SK-N-SH treated with all-trans-retinoic acid at 6 μM for 48 hours (cell line): ENCODE data around the gene CNPY3.

Experiments used
- ATAC-seq: fragments of 200-7000 bp; cut with Tn5 transposase; 3 replicates; pipeline ENCODE4 v1.9.1; 2020; ENCODE audit warnings: mild to moderate bottlenecking, moderate library complexity
- ARNTL ChIP-seq: fragments of 450-650 bp; formaldehyde crosslinking; IDR thresholded peaks from 2 replicates; pipeline ENCODE4 v1.5.0; 2020; ENCODE audit warnings: low read depth, mild to moderate bottlenecking, moderate library complexity, borderline replicate concordance
- BACH2 ChIP-seq: fragments of 250-450 bp; sonication (Bioruptor Pico); IDR thresholded peaks from 2 replicates; pipeline ENCODE4 v1.9.0; 2021; ENCODE audit warnings: mild to moderate bottlenecking, borderline replicate concordance
- CREB5 ChIP-seq: fragments of 250-450 bp; sonication (Bioruptor Pico); IDR thresholded peaks from 2 replicates; pipeline ENCODE4 v1.5.1; 2020; ENCODE audit warnings: low read depth, mild to moderate bottlenecking, moderate library complexity
- CSDC2 ChIP-seq: fragments of 250-450 bp; sonication (Bioruptor Pico); IDR thresholded peaks from 2 replicates; pipeline ENCODE4 v1.5.0; 2020; ENCODE audit warnings: mild to moderate bottlenecking, moderate library complexity
- CSRNP3 ChIP-seq: fragments of 250-450 bp; sonication (Bioruptor Pico); IDR thresholded peaks from 2 replicates; pipeline ENCODE4 v1.5.1; 2021; ENCODE audit warnings: mild to moderate bottlenecking, moderate library complexity
- ESRRG ChIP-seq: fragments of 250-450 bp; sonication (Bioruptor Pico); IDR thresholded peaks from 2 replicates; pipeline ENCODE4 v1.6.1; 2021; ENCODE audit warnings: mild to moderate bottlenecking
- OSR1 ChIP-seq: fragments of 250-450 bp; sonication (Bioruptor Pico); IDR thresholded peaks from 2 replicates; pipeline ENCODE4 v1.8.0; 2022; ENCODE audit warnings: moderate library complexity, mild to moderate bottlenecking, inconsistent platforms
- POU6F1 ChIP-seq: fragments of 250-450 bp; sonication (Bioruptor Pico); IDR thresholded peaks from 2 replicates; pipeline ENCODE4 v1.8.0; 2021; ENCODE audit warnings: low read depth, mild to moderate bottlenecking, moderate library complexity, borderline replicate concordance
- PPARA ChIP-seq: fragments of 250-450 bp; sonication (Bioruptor Pico); IDR thresholded peaks from 2 replicates; pipeline ENCODE4 v1.5.0; 2020; ENCODE audit warnings: mild to moderate bottlenecking, borderline replicate concordance
- RARB ChIP-seq: fragments of 250-450 bp; sonication (Bioruptor Pico); IDR thresholded peaks from 2 replicates; pipeline ENCODE4 v1.8.0; 2021; ENCODE audit warnings: mild to moderate bottlenecking, moderate library complexity
- TCF4 ChIP-seq: fragments of 250-450 bp; sonication (Bioruptor Pico); IDR thresholded peaks from 2 replicates; pipeline ENCODE4 v1.8.0; 2021; ENCODE audit warnings: mild to moderate bottlenecking, moderate library complexity, borderline replicate concordance
- TOX ChIP-seq: fragments of 250-450 bp; sonication (Bioruptor Pico); IDR thresholded peaks from 2 replicates; pipeline ENCODE4 v1.8.0; 2021; ENCODE audit warnings: mild to moderate bottlenecking, moderate library complexity, borderline replicate concordance
- ZC3H10 ChIP-seq: fragments of 250-450 bp; sonication (Bioruptor Pico); IDR thresholded peaks from 2 replicates; pipeline ENCODE4 v1.5.1; 2021; ENCODE audit warnings: mild to moderate bottlenecking, moderate library complexity
- ZFP30 ChIP-seq: fragments of 450-650 bp; formaldehyde crosslinking; IDR thresholded peaks from 2 replicates; pipeline ENCODE4 v1.5.0; 2022; ENCODE audit warnings: mild to moderate bottlenecking, moderate library complexity
- ZNF565 ChIP-seq: fragments of 450-650 bp; formaldehyde crosslinking; conservative IDR thresholded peaks from 2 replicates; pipeline ENCODE4 v1.5.0; 2020; ENCODE audit warnings: low read depth, mild to moderate bottlenecking, moderate library complexity
- ZNF70 ChIP-seq: fragments of 450-650 bp; formaldehyde crosslinking; IDR thresholded peaks from 2 replicates; pipeline ENCODE4 v1.5.0; 2020; ENCODE audit warnings: mild to moderate bottlenecking, moderate library complexity
- ZNF8 ChIP-seq: fragments of 450-650 bp; formaldehyde crosslinking; IDR thresholded peaks from 2 replicates; pipeline ENCODE4 v1.5.0; 2020; ENCODE audit warnings: mild to moderate bottlenecking, moderate library complexity
- TF ChIP-seq, protein P1 (sequence below): fragments of 250-450 bp; sonication (Bioruptor Pico); IDR thresholded peaks from 2 replicates; pipeline ENCODE4 v1.8.0; 2020; ENCODE audit warnings: mild to moderate bottlenecking, moderate library complexity, borderline replicate concordance
- TF ChIP-seq, protein P2 (sequence below): fragments of 250-450 bp; sonication (Bioruptor Pico); IDR thresholded peaks from 2 replicates; pipeline ENCODE4 v1.5.0; 2020; ENCODE audit warnings: mild to moderate bottlenecking, moderate library complexity

Gene CNPY3

DNA sequence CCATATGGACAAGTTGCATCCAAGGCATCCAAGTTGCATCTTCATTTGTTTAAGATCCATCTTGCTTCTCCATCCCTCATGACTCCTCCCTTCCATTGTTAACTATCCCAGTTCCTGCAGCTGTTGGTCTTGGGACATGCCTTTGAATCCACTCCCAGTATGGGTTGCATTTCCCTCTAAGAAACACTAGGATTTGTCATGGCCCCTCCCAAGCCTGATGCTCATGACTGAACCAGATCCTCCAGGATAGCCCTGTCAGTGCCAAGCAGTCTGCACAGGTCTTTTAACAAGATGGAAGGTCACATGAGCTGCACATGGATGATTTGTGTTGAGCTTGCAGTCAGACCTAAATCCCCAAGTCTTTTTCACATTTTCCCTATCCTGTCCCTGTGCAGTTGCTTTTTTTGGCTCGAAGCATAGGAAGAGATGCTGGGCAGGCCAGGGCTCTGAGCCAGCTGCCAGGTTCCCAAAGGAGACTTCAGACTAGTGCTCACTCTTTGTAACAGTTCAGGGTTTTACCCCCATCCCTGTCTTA, 59.3 kb downstream of the CNPY3 start:
- TF ChIP-seq ARNTL (CRISPR knock-in tag): no peak
- no peak for TF ChIP-seq PPARA (CRISPR knock-in tag)
- TF ChIP-seq ZFP30: no peak
- TF ChIP-seq BACH2 (CRISPR knock-in tag): no peak
- TF ChIP-seq ZC3H10 (CRISPR knock-in tag): no peak
- TF ChIP-seq ESRRG (CRISPR knock-in tag): no peak
- no peak for TF ChIP-seq RARB (CRISPR knock-in tag)
- TF ChIP-seq, protein P1, sequence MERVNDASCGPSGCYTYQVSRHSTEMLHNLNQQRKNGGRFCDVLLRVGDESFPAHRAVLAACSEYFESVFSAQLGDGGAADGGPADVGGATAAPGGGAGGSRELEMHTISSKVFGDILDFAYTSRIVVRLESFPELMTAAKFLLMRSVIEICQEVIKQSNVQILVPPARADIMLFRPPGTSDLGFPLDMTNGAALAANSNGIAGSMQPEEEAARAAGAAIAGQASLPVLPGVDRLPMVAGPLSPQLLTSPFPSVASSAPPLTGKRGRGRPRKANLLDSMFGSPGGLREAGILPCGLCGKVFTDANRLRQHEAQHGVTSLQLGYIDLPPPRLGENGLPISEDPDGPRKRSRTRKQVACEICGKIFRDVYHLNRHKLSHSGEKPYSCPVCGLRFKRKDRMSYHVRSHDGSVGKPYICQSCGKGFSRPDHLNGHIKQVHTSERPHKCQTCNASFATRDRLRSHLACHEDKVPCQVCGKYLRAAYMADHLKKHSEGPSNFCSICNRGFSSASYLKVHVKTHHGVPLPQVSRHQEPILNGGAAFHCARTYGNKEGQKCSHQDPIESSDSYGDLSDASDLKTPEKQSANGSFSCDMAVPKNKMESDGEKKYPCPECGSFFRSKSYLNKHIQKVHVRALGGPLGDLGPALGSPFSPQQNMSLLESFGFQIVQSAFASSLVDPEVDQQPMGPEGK (CRISPR knock-in tag): no peak
- TF ChIP-seq ZNF70 (CRISPR knock-in tag): no peak
- no peak for TF ChIP-seq ZNF8 (CRISPR knock-in tag)
- TF ChIP-seq CREB5: no peak
- TF ChIP-seq POU6F1 (CRISPR knock-in tag): no peak
- TF ChIP-seq, protein P2, sequence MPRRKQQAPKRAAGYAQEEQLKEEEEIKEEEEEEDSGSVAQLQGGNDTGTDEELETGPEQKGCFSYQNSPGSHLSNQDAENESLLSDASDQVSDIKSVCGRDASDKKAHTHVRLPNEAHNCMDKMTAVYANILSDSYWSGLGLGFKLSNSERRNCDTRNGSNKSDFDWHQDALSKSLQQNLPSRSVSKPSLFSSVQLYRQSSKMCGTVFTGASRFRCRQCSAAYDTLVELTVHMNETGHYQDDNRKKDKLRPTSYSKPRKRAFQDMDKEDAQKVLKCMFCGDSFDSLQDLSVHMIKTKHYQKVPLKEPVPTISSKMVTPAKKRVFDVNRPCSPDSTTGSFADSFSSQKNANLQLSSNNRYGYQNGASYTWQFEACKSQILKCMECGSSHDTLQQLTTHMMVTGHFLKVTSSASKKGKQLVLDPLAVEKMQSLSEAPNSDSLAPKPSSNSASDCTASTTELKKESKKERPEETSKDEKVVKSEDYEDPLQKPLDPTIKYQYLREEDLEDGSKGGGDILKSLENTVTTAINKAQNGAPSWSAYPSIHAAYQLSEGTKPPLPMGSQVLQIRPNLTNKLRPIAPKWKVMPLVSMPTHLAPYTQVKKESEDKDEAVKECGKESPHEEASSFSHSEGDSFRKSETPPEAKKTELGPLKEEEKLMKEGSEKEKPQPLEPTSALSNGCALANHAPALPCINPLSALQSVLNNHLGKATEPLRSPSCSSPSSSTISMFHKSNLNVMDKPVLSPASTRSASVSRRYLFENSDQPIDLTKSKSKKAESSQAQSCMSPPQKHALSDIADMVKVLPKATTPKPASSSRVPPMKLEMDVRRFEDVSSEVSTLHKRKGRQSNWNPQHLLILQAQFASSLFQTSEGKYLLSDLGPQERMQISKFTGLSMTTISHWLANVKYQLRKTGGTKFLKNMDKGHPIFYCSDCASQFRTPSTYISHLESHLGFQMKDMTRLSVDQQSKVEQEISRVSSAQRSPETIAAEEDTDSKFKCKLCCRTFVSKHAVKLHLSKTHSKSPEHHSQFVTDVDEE (CRISPR knock-in tag): no peak
- no peak for TF ChIP-seq CSDC2 (CRISPR knock-in tag)
- TF ChIP-seq TOX (CRISPR knock-in tag): no peak
- TF ChIP-seq TCF4 (CRISPR knock-in tag): no peak
- TF ChIP-seq OSR1 (CRISPR knock-in tag): no peak
- no peak for TF ChIP-seq CSRNP3 (CRISPR knock-in tag)
- TF ChIP-seq ZNF565 (CRISPR knock-in tag): no peak
- no peak for ATAC-seq
